Measurements from ENCODE around the gene HCLS1.

The HCLS1 gene, protein sequence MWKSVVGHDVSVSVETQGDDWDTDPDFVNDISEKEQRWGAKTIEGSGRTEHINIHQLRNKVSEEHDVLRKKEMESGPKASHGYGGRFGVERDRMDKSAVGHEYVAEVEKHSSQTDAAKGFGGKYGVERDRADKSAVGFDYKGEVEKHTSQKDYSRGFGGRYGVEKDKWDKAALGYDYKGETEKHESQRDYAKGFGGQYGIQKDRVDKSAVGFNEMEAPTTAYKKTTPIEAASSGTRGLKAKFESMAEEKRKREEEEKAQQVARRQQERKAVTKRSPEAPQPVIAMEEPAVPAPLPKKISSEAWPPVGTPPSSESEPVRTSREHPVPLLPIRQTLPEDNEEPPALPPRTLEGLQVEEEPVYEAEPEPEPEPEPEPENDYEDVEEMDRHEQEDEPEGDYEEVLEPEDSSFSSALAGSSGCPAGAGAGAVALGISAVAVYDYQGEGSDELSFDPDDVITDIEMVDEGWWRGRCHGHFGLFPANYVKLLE

GRCh38 chr3:121660356-121661171 lies at the start of gene HCLS1:
Gene HCLS1, minus strand, starts transcription at chr3:121660903. Its CDS starts 2,556 bp downstream, at chr3:121658347.
- no peak within 1 kb of the TSS for H3K4me3 ChIP-seq (ENCODE audit: low read depth, low read length)
- H3K27me3 ChIP-seq (ENCODE audit: control insufficient read depth, insufficient read depth, low read length) = no peaks in the 10 kb centered on the region
- peaks cover 9% of the 10 kb centered on the region for H3K4me1 ChIP-seq (ENCODE audit: control insufficient read depth, insufficient read depth, low read length)
- H3K36me3 ChIP-seq (ENCODE audit: control insufficient read depth, insufficient read depth, low read length) = peaks cover 28% of the 10 kb centered on the region
- H3K9ac ChIP-seq (ENCODE audit: low read length) = no peak within 1 kb of the TSS
- no peaks in the 10 kb centered on the region for H3K9me3 ChIP-seq (ENCODE audit: control insufficient read depth, insufficient read depth, low read depth, low read length)
- H3K27ac ChIP-seq (ENCODE audit: low read depth, low read length) = no peak within 1 kb of the TSS

DNA sequence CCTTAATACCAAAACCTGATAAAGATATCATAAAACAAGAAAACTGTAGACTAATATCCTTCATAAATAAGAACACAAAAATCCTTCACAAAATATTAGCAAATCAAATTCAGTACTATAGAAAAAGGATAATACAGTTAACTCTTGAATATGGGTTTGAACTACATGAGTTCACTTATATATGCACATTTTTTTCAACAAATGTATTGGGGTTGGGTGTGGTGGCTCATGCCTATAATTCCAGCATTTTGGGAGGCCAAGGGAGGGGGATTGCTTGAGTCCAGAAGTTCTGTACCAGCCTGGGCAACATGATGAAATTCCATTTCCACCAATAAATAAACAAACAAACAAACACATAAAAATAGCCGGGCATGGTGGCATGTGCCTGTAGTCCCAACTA lies 49.6 kb upstream of the HCLS1 start:
- Histone ChIP-seq H3K9ac (ENCODE audit: low read length) (no peak overlapping the region), H3K36me3 (ENCODE audit: control insufficient read depth, insufficient read depth, low read length) (peaks cover 31% of the 10 kb centered on the region), H3K9me3 (ENCODE audit: control insufficient read depth, insufficient read depth, low read depth, low read length) (no peaks in the 10 kb centered on the region), H3K27ac (ENCODE audit: low read depth, low read length) (no peak overlapping the region), H3K27me3 (ENCODE audit: control insufficient read depth, insufficient read depth, low read length) (no peaks in the 10 kb centered on the region), H3K4me1 (ENCODE audit: control insufficient read depth, insufficient read depth, low read length) (no peaks in the 10 kb centered on the region), H3K4me3 (ENCODE audit: low read depth, low read length) (no peak overlapping the region)

DNA sequence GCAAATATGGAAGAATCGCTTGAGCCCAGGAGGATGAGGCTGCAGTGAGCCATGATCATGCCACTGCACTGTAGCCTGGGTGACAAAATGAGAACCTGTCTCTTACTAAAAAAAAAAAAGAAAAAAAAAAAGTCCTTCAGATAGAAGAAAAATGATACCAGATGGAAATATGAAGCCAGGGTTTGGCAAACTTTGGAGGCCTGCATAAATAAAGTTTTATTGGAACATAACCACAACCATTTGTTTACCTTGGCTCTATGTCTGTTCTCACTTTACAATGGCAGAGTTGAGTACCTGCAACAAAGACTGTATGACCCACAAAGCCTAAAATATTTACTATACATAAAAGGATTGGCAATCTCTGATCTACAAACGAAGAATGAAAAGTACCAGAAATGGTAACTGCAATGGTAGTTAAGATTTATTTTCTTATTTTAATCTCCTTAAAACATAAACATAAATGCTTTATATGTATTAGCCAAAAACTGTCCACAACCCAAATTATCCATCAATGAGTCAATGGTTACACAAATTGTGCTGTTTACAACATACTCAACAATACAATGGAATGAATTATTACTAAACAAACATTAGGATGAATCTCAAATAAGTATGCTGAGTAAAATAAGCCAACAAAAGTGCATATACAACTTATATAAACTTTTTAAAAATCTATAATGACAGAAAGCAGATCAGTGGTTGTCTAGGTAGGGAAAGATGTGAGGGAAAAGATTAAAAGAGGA lies 47.0 kb upstream of the HCLS1 start:
- no peaks in the 10 kb centered on the region for H3K9me3 ChIP-seq (ENCODE audit: control insufficient read depth, insufficient read depth, low read depth, low read length)
- no peaks in the 10 kb centered on the region for H3K27me3 ChIP-seq (ENCODE audit: control insufficient read depth, insufficient read depth, low read length)
- no peak overlapping the region for H3K9ac ChIP-seq (ENCODE audit: low read length)
- H3K27ac ChIP-seq (ENCODE audit: low read depth, low read length) = no peak overlapping the region
- no peaks in the 10 kb centered on the region for H3K4me1 ChIP-seq (ENCODE audit: control insufficient read depth, insufficient read depth, low read length)
- H3K36me3 ChIP-seq (ENCODE audit: control insufficient read depth, insufficient read depth, low read length) = peaks cover 9% of the 10 kb centered on the region
- no peak overlapping the region for H3K4me3 ChIP-seq (ENCODE audit: low read depth, low read length)

DNA sequence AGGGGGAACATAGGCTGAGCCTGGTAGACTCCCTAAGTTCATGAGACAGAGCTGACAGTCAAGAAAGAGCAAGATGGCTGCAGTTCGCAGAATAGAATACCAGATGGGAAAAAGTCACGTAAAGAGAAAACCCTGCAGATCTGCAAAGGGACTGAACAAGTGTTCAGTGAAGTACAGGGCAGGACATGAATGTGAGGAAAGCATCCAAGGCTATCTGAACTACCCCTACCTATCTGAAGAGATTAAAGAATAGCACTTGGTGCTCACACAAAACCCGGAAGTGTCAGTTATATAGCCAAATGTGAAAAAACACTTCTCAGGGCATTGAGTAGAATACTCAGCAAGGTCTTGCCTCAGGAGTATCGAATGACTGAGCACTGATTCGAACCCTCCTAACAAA lies 44.8 kb upstream of the HCLS1 start:
- no peak overlapping the region for H3K4me3 ChIP-seq (ENCODE audit: low read depth, low read length)
- H3K27me3 ChIP-seq (ENCODE audit: control insufficient read depth, insufficient read depth, low read length) = no peaks in the 10 kb centered on the region
- H3K36me3 ChIP-seq (ENCODE audit: control insufficient read depth, insufficient read depth, low read length) = peaks cover 12% of the 10 kb centered on the region
- H3K9me3 ChIP-seq (ENCODE audit: control insufficient read depth, insufficient read depth, low read depth, low read length) = no peaks in the 10 kb centered on the region
- no peaks in the 10 kb centered on the region for H3K4me1 ChIP-seq (ENCODE audit: control insufficient read depth, insufficient read depth, low read length)
- H3K27ac ChIP-seq (ENCODE audit: low read depth, low read length) = no peak overlapping the region
- H3K9ac ChIP-seq (ENCODE audit: low read length) = no peak overlapping the region

GRCh38 chr3:121703973-121704372 lies 43.3 kb upstream of the HCLS1 start:
- H3K4me1 ChIP-seq (ENCODE audit: control insufficient read depth, insufficient read depth, low read length) = no peaks in the 10 kb centered on the region
- H3K27me3 ChIP-seq (ENCODE audit: control insufficient read depth, insufficient read depth, low read length) = no peaks in the 10 kb centered on the region
- H3K9ac ChIP-seq (ENCODE audit: low read length) = no peak overlapping the region
- H3K27ac ChIP-seq (ENCODE audit: low read depth, low read length) = no peak overlapping the region
- peaks cover 18% of the 10 kb centered on the region for H3K36me3 ChIP-seq (ENCODE audit: control insufficient read depth, insufficient read depth, low read length)
- no peaks in the 10 kb centered on the region for H3K9me3 ChIP-seq (ENCODE audit: control insufficient read depth, insufficient read depth, low read depth, low read length)
- H3K4me3 ChIP-seq (ENCODE audit: low read depth, low read length) = no peak overlapping the region

GRCh38 chr3:121698901-121699300 lies 38.2 kb upstream of the HCLS1 start:
- no peak overlapping the region for H3K9ac ChIP-seq (ENCODE audit: low read length)
- no peaks in the 10 kb centered on the region for H3K9me3 ChIP-seq (ENCODE audit: control insufficient read depth, insufficient read depth, low read depth, low read length)
- H3K27ac ChIP-seq (ENCODE audit: low read depth, low read length) = no peak overlapping the region
- H3K27me3 ChIP-seq (ENCODE audit: control insufficient read depth, insufficient read depth, low read length) = no peaks in the 10 kb centered on the region
- H3K36me3 ChIP-seq (ENCODE audit: control insufficient read depth, insufficient read depth, low read length) = peaks cover 47% of the 10 kb centered on the region
- H3K4me1 ChIP-seq (ENCODE audit: control insufficient read depth, insufficient read depth, low read length) = no peaks in the 10 kb centered on the region
- no peak overlapping the region for H3K4me3 ChIP-seq (ENCODE audit: low read depth, low read length)

- Histone ChIP-seq H3K27ac (ENCODE audit: low read depth, low read length) (no peak overlapping the region), H3K9ac (ENCODE audit: low read length) (no peak overlapping the region), H3K4me1 (ENCODE audit: control insufficient read depth, insufficient read depth, low read length) (no peaks in the 10 kb centered on the region), H3K27me3 (ENCODE audit: control insufficient read depth, insufficient read depth, low read length) (no peaks in the 10 kb centered on the region), H3K36me3 (ENCODE audit: control insufficient read depth, insufficient read depth, low read length) (peaks cover 51% of the 10 kb centered on the region), H3K9me3 (ENCODE audit: control insufficient read depth, insufficient read depth, low read depth, low read length) (no peaks in the 10 kb centered on the region), H3K4me3 (ENCODE audit: low read depth, low read length) (no peak overlapping the region)
These were observed 37.8 kb upstream of the HCLS1 start for GRCh38 chr3:121698476-121698875.

DNA sequence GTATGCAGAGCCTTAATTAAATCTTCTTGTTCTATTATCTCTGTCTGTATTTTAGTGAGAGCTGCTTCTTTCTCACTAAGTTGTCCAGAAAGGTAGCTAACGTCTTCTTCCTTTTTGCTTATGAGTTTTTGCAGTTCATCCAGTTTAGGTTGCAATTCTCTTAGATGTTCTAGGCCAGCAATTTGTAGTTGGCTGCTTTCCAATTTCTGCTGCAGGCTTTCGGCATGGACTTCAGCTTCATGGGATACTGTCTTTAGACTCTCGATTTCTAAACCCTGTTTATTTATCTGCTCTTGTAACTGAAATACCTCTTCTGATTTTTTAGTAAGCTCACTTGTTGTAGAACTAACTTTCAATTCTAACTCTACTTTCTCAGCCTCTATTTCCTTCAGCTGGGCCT lies 35.5 kb upstream of the HCLS1 start:
- Histone ChIP-seq H3K9me3 (ENCODE audit: control insufficient read depth, insufficient read depth, low read depth, low read length) (no peaks in the 10 kb centered on the region), H3K27ac (ENCODE audit: low read depth, low read length) (no peak overlapping the region), H3K4me1 (ENCODE audit: control insufficient read depth, insufficient read depth, low read length) (no peaks in the 10 kb centered on the region), H3K4me3 (ENCODE audit: low read depth, low read length) (no peak overlapping the region), H3K27me3 (ENCODE audit: control insufficient read depth, insufficient read depth, low read length) (no peaks in the 10 kb centered on the region), H3K36me3 (ENCODE audit: control insufficient read depth, insufficient read depth, low read length) (peaks cover 65% of the 10 kb centered on the region), H3K9ac (ENCODE audit: low read length) (no peak overlapping the region)

- H3K4me1 ChIP-seq (ENCODE audit: control insufficient read depth, insufficient read depth, low read length) = no peaks in the 10 kb centered on the region
- H3K9me3 ChIP-seq (ENCODE audit: control insufficient read depth, insufficient read depth, low read depth, low read length) = no peaks in the 10 kb centered on the region
- peaks cover 59% of the 10 kb centered on the region for H3K36me3 ChIP-seq (ENCODE audit: control insufficient read depth, insufficient read depth, low read length)
- H3K9ac ChIP-seq (ENCODE audit: low read length) = no peak overlapping the region
- no peak overlapping the region; the same call in 1 of the 2 replicates for H3K27ac ChIP-seq (ENCODE audit: low read depth, low read length)
- H3K27me3 ChIP-seq (ENCODE audit: control insufficient read depth, insufficient read depth, low read length) = no peaks in the 10 kb centered on the region
- H3K4me3 ChIP-seq (ENCODE audit: low read depth, low read length) = no peak overlapping the region
These were observed 31.5 kb upstream of the HCLS1 start for GRCh38 chr3:121692010-121692699.

GRCh38 chr3:121690777-121691405 lies 30.2 kb upstream of the HCLS1 start:
- Histone ChIP-seq H3K9ac (ENCODE audit: low read length) (no peak overlapping the region), H3K4me1 (ENCODE audit: control insufficient read depth, insufficient read depth, low read length) (no peaks in the 10 kb centered on the region), H3K27me3 (ENCODE audit: control insufficient read depth, insufficient read depth, low read length) (no peaks in the 10 kb centered on the region), H3K9me3 (ENCODE audit: control insufficient read depth, insufficient read depth, low read depth, low read length) (no peaks in the 10 kb centered on the region), H3K27ac (ENCODE audit: low read depth, low read length) (no peak overlapping the region), H3K4me3 (ENCODE audit: low read depth, low read length) (no peak overlapping the region), H3K36me3 (ENCODE audit: control insufficient read depth, insufficient read depth, low read length) (peaks cover 52% of the 10 kb centered on the region)

Data from HUES6 (cell line).